Activated CD8-positive, alpha-beta memory T cell treated with anti-CD3 and anti-CD28 coated beads for 36 hours (primary cell): ENCODE measurements around the gene TNNI2. TPM values are rescaled to one million over a fixed set of nuclear protein-coding genes. Genes with fewer than 3 reads are reported as not detected.
"Not testable (repeated sequence)": the region's sequence is repeated elsewhere in the genome, so short reads cannot be mapped to it uniquely, and the experiment has no call there.

ENCODE experiments used
- CTCF ChIA-PET: fragments of 350-600 bp; sonication (Branson Sonifier 250); formaldehyde crosslinking; loops from one replicate; lab custom pipeline; 2021; ENCODE audit warnings: antibody characterized with exemption; lab: Charles Lee
- POLR2A ChIA-PET: fragments of 350-600 bp; sonication (Branson Sonifier 250); formaldehyde crosslinking; loops from one replicate; lab custom pipeline; 2021; ENCODE audit warnings: antibody characterized with exemption; lab: Charles Lee
- total RNA-seq, 2 experiments: library from RNA; stranded (reverse); gene quantifications; one replicate each; pipeline ENCODE4 v1.2.3, GENCODE V29; 2021

Gene TNNI2
- total RNA-seq, 2 experiments from 2014 or later, result 0.55 to 0.57 TPM

DNA sequence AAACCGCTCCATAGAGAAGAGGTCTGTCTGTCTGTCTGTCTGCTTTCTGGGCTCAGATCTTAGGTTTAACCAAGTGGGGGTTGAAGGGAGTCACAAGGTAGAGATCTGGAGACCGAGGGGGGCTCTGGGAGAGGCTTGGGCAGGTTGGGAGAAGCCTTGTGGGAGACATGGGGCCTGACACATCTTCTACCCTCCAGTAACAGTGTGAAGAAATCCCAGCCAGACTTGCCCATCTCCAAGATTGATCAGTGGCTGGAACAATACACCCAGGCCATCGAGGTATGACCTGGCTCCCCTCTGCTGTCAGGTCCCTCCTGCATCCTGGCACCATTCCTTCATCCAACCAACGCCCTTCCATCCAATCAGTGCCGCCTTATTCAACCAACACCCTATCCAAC lies 45.5 kb downstream of the TNNI2 start:
- CTCF ChIA-PET, result interaction anchor here (2.4 to 3.5 kb wide), 3 partner anchors 31 to 117 kb away, joined by 18 to 29 read pairs (median 18); partner anchors contain the start of genes LSP1 and SYT8
- POLR2A ChIA-PET, result no interaction called here

DNA sequence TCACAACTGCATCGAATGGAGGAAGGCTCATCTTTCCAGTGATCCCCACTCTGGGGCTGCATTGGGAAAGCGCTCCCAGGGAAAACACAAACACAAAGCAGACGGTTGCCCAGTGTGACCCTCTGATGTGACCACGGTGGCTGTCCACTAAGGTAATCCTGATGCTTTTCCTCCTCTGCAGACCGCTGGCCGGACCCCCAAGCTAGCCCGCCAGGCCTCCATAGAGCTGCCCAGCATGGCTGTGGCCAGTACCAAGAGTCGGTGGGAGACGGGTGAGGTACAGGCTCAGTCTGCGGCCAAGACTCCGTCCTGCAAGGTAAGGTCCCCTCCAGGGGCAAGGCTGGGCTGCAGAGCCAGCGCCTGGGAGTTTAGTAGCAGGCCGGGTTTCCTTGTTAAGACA lies 47.8 kb downstream of the TNNI2 start:
- POLR2A ChIA-PET, result not testable (repeated sequence)

DNA sequence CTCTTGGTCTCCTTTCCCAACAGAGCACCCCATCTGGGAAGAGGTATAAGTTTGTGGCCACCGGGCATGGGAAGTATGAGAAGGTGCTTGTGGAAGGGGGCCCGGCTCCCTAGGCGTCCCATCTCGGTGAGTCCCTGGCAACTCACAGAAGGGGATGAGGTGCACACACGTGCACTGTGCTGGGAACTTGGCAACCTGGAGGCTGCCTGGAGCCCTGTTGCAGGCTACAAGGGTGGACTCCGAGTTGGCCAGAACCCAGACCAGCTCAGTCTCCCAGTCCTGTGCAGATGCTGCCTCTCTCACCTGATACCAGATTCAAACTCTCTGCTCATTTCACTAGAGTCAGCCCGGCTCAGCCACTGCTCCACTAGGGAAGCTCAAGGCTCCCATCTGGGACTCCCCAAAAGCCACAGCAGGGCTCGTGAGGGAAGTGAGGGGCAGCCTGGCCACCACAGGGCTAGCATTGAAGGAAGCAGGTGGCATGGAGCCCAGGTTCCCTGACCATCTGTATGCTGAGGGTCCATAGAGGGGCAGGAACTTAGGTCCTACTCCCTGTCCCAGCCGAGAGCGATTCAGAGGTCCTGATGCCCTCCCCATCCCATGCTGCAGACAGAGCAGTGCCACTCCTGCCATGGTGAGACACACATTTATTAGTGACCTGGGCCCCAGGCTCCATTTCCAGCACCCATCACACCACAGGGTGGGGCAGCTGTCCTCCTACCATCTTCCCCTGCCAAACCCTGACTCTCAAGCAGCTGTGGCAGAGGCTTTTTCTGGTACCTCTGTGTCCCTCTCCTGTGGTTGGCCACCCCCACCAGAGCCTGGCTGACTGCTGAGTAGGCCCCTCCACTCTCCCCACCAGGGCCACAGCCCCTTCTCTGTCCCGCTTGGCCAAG lies 48.9 kb downstream of the TNNI2 start:
- ChIA-PET CTCF (interaction anchor here (1.3 to 2.2 kb wide), 4 partner anchors 35 to 264 kb away, joined by 4 to 8 read pairs (median 4); partner anchors contain the start of gene LSP1), POLR2A (no interaction called here)

More for the DNA sequence above, 47.8 kb downstream of the TNNI2 start:
- CTCF ChIA-PET, result not testable (repeated sequence)

DNA sequence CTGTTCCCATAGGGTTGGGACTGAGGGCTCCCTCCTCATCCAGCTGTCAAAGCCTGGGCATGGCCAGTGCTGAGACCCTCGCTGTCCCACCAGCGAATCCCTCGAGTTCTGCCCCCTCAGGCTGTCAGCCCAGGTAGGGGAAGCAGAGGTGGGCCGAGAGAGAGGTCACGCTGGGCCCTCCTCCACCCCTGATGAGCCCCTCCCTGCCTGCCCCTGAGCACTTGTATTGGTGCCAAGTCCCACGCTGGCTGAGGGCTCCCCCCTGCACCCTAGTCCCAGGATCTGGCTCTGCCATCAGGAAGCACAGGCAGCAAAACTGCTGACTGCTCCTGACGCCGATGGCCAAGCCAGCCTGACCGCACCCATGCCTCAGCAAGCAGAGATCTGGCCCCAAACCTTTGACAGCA lies 49.6 kb downstream of the TNNI2 start:
- CTCF ChIA-PET, result interaction anchor here (1.3 to 2.2 kb wide), 5 partner anchors 12 to 263 kb away, joined by 4 to 8 read pairs (median 4); partner anchors contain the start of gene LSP1
- POLR2A ChIA-PET, result interaction anchor here (0.5 to 1.6 kb wide), 2 partner anchors 18 to 30 kb away, joined by 3 read pairs; no protein-coding TSS in a partner anchor

DNA sequence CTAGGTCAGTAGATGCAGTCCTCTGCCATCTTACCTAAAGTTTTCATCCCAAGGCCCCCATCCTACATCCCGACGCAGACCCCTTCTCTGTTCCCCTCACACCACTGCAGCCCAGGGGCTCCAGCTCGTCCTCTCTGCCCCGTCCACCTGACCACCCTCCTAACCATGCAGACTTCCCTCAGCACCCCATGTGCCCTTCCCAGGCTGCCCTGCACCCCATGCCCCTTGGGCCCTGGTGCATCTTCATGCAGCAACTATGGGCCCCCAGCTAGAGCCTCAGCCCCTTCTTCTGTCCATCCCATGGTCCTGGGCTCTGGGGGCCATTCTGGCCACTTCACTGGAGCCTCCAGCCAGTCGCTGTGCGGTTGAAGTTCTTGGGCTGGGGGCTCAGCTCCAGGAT lies 50.0 kb downstream of the TNNI2 start:
- ChIA-PET POLR2A (interaction anchor here (0.5 to 1.6 kb wide), 2 partner anchors 18 to 29 kb away, joined by 3 read pairs; no protein-coding TSS in a partner anchor), CTCF (interaction anchor here (1.3 to 2.2 kb wide), 5 partner anchors 13 to 263 kb away, joined by 4 to 8 read pairs (median 4); partner anchors contain the start of gene LSP1)

DNA sequence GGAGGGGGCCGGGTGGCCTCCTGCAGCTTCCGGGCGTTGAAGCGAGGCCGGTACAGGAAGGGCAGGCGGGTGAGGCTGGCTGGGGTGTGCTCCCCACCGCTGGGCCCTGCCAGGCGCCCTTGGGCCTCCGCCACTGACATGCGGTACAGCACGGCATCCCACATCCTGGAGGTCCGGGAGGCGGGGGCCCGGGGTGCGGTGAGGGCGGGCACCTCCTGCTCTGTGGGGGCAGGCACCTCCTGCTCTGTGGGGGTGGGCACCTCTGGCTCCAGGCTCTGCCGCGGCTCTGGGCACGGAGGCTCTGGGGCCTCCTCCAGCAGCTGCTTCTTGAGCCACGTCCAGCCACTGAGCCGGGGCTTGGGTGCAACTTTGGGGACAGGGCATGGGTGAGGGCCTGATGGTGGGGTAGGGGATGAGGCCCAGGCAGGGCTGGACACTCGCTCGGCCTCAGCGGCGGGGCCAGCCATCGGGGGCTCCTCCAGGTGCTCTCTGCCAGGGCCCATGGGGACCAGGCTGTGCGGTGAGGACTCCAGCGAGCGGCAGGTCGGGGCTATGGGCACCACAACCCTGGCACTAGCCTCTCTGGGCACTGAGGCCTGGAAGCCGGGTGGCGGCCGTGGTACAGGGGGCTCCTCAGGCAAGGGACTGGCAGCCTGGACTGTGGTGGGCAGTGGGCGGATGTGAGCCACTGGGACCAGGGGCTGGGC lies 50.6 kb downstream of the TNNI2 start:
- POLR2A ChIA-PET, result interaction anchor here (0.5 to 1.6 kb wide), 2 partner anchors 19 to 29 kb away, joined by 3 read pairs; no protein-coding TSS in a partner anchor

DNA sequence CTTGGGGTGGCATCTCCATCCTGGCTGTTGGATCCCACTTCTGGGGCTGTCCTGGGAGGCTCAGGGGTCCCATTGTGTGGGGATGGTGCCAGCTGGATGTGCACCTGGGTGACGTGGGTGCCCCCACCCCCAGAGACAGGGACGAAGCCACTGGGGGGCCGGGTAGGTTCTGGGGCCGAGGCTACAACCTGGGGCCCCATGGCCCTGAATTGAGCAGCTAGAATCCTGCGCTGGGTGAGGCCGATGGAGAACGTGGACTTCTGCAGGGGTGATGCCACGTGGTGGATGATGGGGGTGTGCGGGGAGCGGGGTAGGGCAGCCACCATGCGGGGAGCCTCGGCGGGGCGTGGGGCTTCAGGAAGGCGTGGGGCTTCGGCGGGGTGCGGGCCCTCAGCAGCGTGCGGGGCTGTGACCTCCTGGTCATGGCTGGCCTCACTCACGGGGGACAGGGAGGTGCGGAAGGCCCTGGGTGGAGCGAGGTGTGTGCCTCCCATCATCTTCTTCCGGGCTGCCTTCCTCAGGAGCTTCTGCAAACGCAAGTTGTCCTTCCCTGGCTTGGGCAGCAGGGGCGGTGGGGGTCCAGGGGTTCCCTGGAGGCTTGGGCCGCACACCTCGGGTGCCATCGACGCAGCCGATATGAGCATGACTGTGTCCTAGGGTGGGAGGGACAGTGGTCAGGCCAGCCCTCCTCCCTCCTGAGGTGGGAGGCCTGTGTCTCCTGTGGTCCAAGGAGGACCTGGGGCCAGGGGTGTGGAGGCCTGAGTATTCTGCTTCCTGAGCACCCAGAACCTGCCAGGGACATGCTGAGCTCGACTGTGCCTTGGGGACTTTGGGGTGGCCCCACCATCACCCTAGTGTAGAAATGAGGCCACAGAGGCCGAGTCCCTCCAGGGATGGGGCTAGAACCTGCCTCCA lies 51.4 kb downstream of the TNNI2 start:
- POLR2A ChIA-PET, result interaction anchor here (1.2 to 1.6 kb wide), 2 partner anchors 27 to 28 kb away, joined by 3 to 5 read pairs; no protein-coding TSS in a partner anchor
- CTCF ChIA-PET, result interaction anchor here (0.7 to 2.2 kb wide), 6 partner anchors 26 to 261 kb away, joined by 3 to 8 read pairs (median 4); no protein-coding TSS in a partner anchor

More for the DNA sequence above, 50.6 kb downstream of the TNNI2 start:
- CTCF ChIA-PET, result interaction anchor here (1.3 to 2.2 kb wide), 5 partner anchors 13 to 262 kb away, joined by 4 to 8 read pairs (median 4); partner anchors contain the start of gene LSP1

Other genes starting within 250 kb of the TNNI2 start
- not detected for gene KRTAP5-2, start 240.7 kb upstream of the TNNI2 start, total RNA-seq
- not detected for gene KRTAP5-3, start 230.5 kb upstream of the TNNI2 start, total RNA-seq
- gene KRTAP5-4, start 216.8 kb upstream of the TNNI2 start, total RNA-seq, result not detected
- gene KRTAP5-5, start 209.2 kb upstream of the TNNI2 start, total RNA-seq, result not detected
- gene KRTAP5-6, start 141.8 kb upstream of the TNNI2 start, total RNA-seq, result not detected
- gene IFITM10, start 88.4 kb upstream of the TNNI2 start, total RNA-seq, result 1 to 10 TPM in 1 of 2 experiments, under 1 TPM in 1; 0.61 to 1.2 TPM
- 100 to 1,000 TPM; 104 TPM for gene CTSD, start 75.1 kb upstream of the TNNI2 start, total RNA-seq
- gene SYT8, start 4.0 kb upstream of the TNNI2 start, total RNA-seq, result not detected
- 100 to 1,000 TPM; 254 TPM for gene LSP1, start 14.1 kb downstream of the TNNI2 start, total RNA-seq
- under 1 TPM; 0.08 to 0.11 TPM for gene PRR33, start 52.9 kb downstream of the TNNI2 start, total RNA-seq
- gene TNNT3, start 80.7 kb downstream of the TNNI2 start, total RNA-seq, result under 1 TPM in 1 of 2 experiments, not detected in 1; 0.42 TPM
- 100 to 1,000 TPM; 138 to 142 TPM for gene MRPL23, start 108.4 kb downstream of the TNNI2 start, total RNA-seq
- not detected for gene H19, start 158.9 kb downstream of the TNNI2 start, total RNA-seq